Activated effector memory CD4-positive, alpha-beta T cell treated with anti-CD3 and anti-CD28 coated beads, Interleukin-2, amount 50 U/mL, for 16 hours (primary cell): ENCODE results near the gene JCAD.
"Not testable (repeated sequence)": the region's sequence is repeated elsewhere in the genome, so short reads cannot be mapped to it uniquely, and the experiment has no call there.

ENCODE experiments used
- DNase-seq: peaks from one replicate; pipeline ENCODE4 v3.0.0-alpha.2; 2020

JCAD gene

GRCh38 chr10:30059209-30060107, at the start of gene JCAD:
JCAD (minus strand) TSS chr10:30059586; CDS start chr10:30047812, 11,774 bp downstream.
- peak; percentile 78 for DNase-seq

GRCh38 chr10:30106987-30107386, 47.6 kb upstream of the JCAD start:
- no peak for DNase-seq

GRCh38 chr10:30103595-30104320, 44.4 kb upstream of the JCAD start:
- no peak for DNase-seq

- DNase-seq = not testable (repeated sequence)
Observed at GRCh38 chr10:30099706-30100105, 40.3 kb upstream of the JCAD start.

- DNase-seq = no peak
Observed at GRCh38 chr10:30099101-30099500, 39.7 kb upstream of the JCAD start.

- no peak for DNase-seq
Observed at GRCh38 chr10:30098629-30099028, 39.2 kb upstream of the JCAD start.

GRCh38 chr10:30096564-30096963, 37.2 kb upstream of the JCAD start:
- DNase-seq = no peak

- no peak for DNase-seq
Observed at GRCh38 chr10:30095631-30096422, 36.4 kb upstream of the JCAD start.

- no peak for DNase-seq
Observed at GRCh38 chr10:30094601-30095000, 35.2 kb upstream of the JCAD start.

- DNase-seq = no peak
Observed at GRCh38 chr10:30093303-30093950, 34.0 kb upstream of the JCAD start.

- no peak for DNase-seq
Observed at GRCh38 chr10:30092151-30092790, 32.9 kb upstream of the JCAD start.

GRCh38 chr10:30091136-30091535, 31.8 kb upstream of the JCAD start:
- DNase-seq = no peak

- DNase-seq = no peak
Observed at GRCh38 chr10:30088178-30088577, 28.8 kb upstream of the JCAD start.

GRCh38 chr10:30083934-30084333, 24.5 kb upstream of the JCAD start:
- no peak for DNase-seq

GRCh38 chr10:30081182-30081581, 21.8 kb upstream of the JCAD start:
- no peak for DNase-seq

- DNase-seq = no peak
Observed at GRCh38 chr10:30080161-30080560, 20.8 kb upstream of the JCAD start.

- no peak for DNase-seq
Observed at GRCh38 chr10:30079408-30079807, 20.0 kb upstream of the JCAD start.

- no peak for DNase-seq
Observed at GRCh38 chr10:30075481-30075880, 16.1 kb upstream of the JCAD start.

- no peak for DNase-seq
Observed at GRCh38 chr10:30074933-30075332, 15.5 kb upstream of the JCAD start.

GRCh38 chr10:30074090-30074489, 14.7 kb upstream of the JCAD start:
- DNase-seq = no peak

GRCh38 chr10:30073767-30074060, 14.3 kb upstream of the JCAD start:
- DNase-seq = no peak

- DNase-seq = no peak
Observed at GRCh38 chr10:30073045-30073766, 13.8 kb upstream of the JCAD start.
